Measurements from ENCODE around the gene SOD2. TPM values are rescaled to one million over a fixed set of nuclear protein-coding genes. Genes with fewer than 3 reads are reported as not detected.

SOD2 gene
- total and polyA plus RNA-seq, 2 of the 13 experiments (the other 11 are each of a cell fraction or from before 2014, with no cell fraction given): 304 to 309 TPM

- Histone ChIP-seq H3K27me3 (ENCODE audit: control insufficient read depth in 1 of 2, insufficient read depth in 2 of 2, low read length in 2 of 2) (no peaks in the 10 kb centered on the region; a peak in 1 of 5 replicates), H3K36me3 (replicated peaks in 1 of 2; ENCODE audit: control insufficient read depth in 1 of 2, insufficient read depth in 2 of 2, low read length in 2 of 2) (no peaks in the 10 kb centered on the region; a peak in 1 of 5 replicates), H2AFZ (ENCODE audit: low read length) (no peak overlapping the region), H3K9me3 (ENCODE audit: low read length) (no peaks in the 10 kb centered on the region), H3K4me1 (ENCODE audit: insufficient read depth, low read length) (peaks cover 53% of the 10 kb centered on the region), H3K4me3 (replicated peaks in 1 of 3; ENCODE audit: insufficient read depth in 1 of 3, low read depth in 2 of 3, low read length in 3 of 3) (no peak overlapping the region), H3K4me2 (ENCODE audit: low read depth, low read length) (no peak overlapping the region), H4K20me1 (ENCODE audit: insufficient read depth, low read length) (peaks cover 10% of the 10 kb centered on the region), H3K27ac (ENCODE audit: extremely low read length, insufficient read depth, low read length) (no peak overlapping the region), H3K9ac (ENCODE audit: insufficient read depth, low read depth, low read length) (no peak overlapping the region), H3K79me2 (ENCODE audit: insufficient read depth, low read length) (peaks cover 20% of the 10 kb centered on the region)
- FAIRE-seq: no peak
- DNase-seq (ENCODE audit: low spot score): no peak
- whole genome bisulfite sequencing (ENCODE audit: low lambda C conversion rate): 100% methylated on average over 2 of the region's 2 CpGs
- no peak for ATAC-seq
- in situ Hi-C loops (cut with HindIII; ENCODE audit: extremely low pct_ligation_motif_present, low pct_unique_long_range_greater_than_20kb) (loop anchor here (10.0 kb wide), 1 partner anchor 279 kb away; no protein-coding TSS in a partner anchor), intact Hi-C loops (cut with micrococcal nuclease; ENCODE audit: unreplicated experiment) (no loop called here)
- no TSS peak for BruUV-seq (replicated peaks)
- ChIA-PET POLR2A (interaction anchor here (1.9 to 5.9 kb wide), 3 partner anchors 28 to 94 kb away, joined by 11 to 144 read pairs (median 69); partner anchors contain the start of genes MRPL18, TCP1 and WTAP), CTCF (ENCODE audit: low intra/inter-chr PET ratio, low total read pairs) (no interaction called here)
- no peak for TF ChIP-seq ZFP82 (CRISPR knock-in tag; IDR thresholded peaks at IDR 0.05; ENCODE audit: borderline replicate concordance)
- no peak for TF ChIP-seq ZBTB8A (CRISPR knock-in tag; IDR thresholded peaks at IDR 0.05; ENCODE audit: borderline replicate concordance, low read depth)
- no peak for TF ChIP-seq PATZ1 (CRISPR knock-in tag; IDR thresholded peaks at IDR 0.05)
- TF ChIP-seq CBX2 (IDR thresholded peaks at IDR 0.05; ENCODE audit: low read depth, low read length): no peak
- TF ChIP-seq CBX2 (CRISPR knock-in tag; IDR thresholded peaks at IDR 0.05; ENCODE audit: low read depth): no peak
- TF ChIP-seq GRHL1 (CRISPR knock-in tag; conservative IDR thresholded peaks at IDR 0.05): no peak
- no peak for TF ChIP-seq ZNF710 (CRISPR knock-in tag; IDR thresholded peaks at IDR 0.05; ENCODE audit: borderline replicate concordance)
- no peak for TF ChIP-seq ZNF678 (CRISPR knock-in tag; IDR thresholded peaks at IDR 0.05)
- TF ChIP-seq FOXO4 (CRISPR knock-in tag; conservative IDR thresholded peaks at IDR 0.05): no peak
- no peak for TF ChIP-seq HNF1A (IDR thresholded peaks at IDR 0.05; ENCODE audit: low read depth)
- no peak for TF ChIP-seq HNF1A (CRISPR knock-in tag; IDR thresholded peaks at IDR 0.05; ENCODE audit: borderline replicate concordance)
- TF ChIP-seq GATAD1 (CRISPR knock-in tag; IDR thresholded peaks at IDR 0.05): no peak
- TF ChIP-seq MED1 (CRISPR knock-in tag; IDR thresholded peaks at IDR 0.05): no peak
Observed at GRCh38 chr6:159695984-159696383, 2.9 kb upstream of the SOD2 start.
